Kidney (tissue), 14 donors: Measurements from ENCODE around the gene GLDC. TPM values are rescaled to one million over a fixed set of nuclear protein-coding genes. Genes with fewer than 3 reads are reported as not detected.

Experiments used
- DNase-seq, 5 donors: peaks; one replicate each; pipeline ENCODE4 v3.0.0-alpha.2; 2013 to 2020
- FAIRE-seq: peaks from 2 replicates; lab custom pipeline; 2012; peaks lifted over from hg19 to GRCh38; lab: Jason Lieb, UNC
- H3K27ac ChIP-seq, 2 donors: one replicate each; pipeline ENCODE4 v1.7.0; 2013; ENCODE audit warnings: low read depth in 2 of 2, low read length in 2 of 2, inconsistent platforms in 1 of 2
- H3K27me3 ChIP-seq: one replicate; pipeline ENCODE4 v1.7.1; 2013; ENCODE audit warnings: low read length, inconsistent platforms; ENCODE audit not compliant: control insufficient read depth, insufficient read depth
- H3K36me3 ChIP-seq, 3 donors: one replicate each; pipeline versions ENCODE4 v1.7.0 to v1.7.1; 2013; ENCODE audit warnings: low read length in 3 of 3, control low read depth in 1 of 3, inconsistent platforms in 1 of 3; ENCODE audit not compliant: insufficient read depth in 3 of 3, control insufficient read depth in 2 of 3
- H3K4me1 ChIP-seq, 3 donors: one replicate each; pipeline versions ENCODE4 v1.7.0 to v1.7.1; 2013; ENCODE audit warnings: low read length in 3 of 3, inconsistent platforms in 1 of 3, low read depth in 1 of 3; ENCODE audit not compliant: control insufficient read depth in 2 of 3, insufficient read depth in 2 of 3
- H3K4me3 ChIP-seq, 3 donors: one replicate each; pipeline versions ENCODE4 v1.7.0 to v1.8.1; 2013; ENCODE audit warnings: low read length in 3 of 3, control low read depth in 1 of 3, inconsistent platforms in 1 of 3
- H3K9ac ChIP-seq, 3 donors: one replicate each; pipeline versions ENCODE4 v1.7.0 to v1.7.1; 2013; ENCODE audit warnings: low read length in 3 of 3, control low read depth in 1 of 3, inconsistent platforms in 1 of 3
- H3K9me3 ChIP-seq, 3 donors: one replicate each; pipeline versions ENCODE4 v1.7.0 to v1.7.1; 2013; ENCODE audit warnings: low read length in 3 of 3, control low read depth in 1 of 3, inconsistent platforms in 1 of 3; ENCODE audit not compliant: control insufficient read depth in 2 of 3, insufficient read depth in 1 of 3
- CTCF ChIP-seq: IDR thresholded peaks from 3 replicates; pipeline ENCODE4 v1.5.1; 2012; ENCODE audit warnings: mild to moderate bottlenecking, moderate library complexity, borderline replicate concordance; ENCODE audit not compliant: insufficient read depth; ENCODE audit errors: extremely low read depth
- intact Hi-C: fragments of 100-400 bp; cut with DNase I; formaldehyde crosslinking; loops from one replicate; pipeline ENCODE4 v1.11.1; 2022
- polyA plus RNA-seq: library from polyadenylated mRNA; stranded (reverse); fragments of 350-450 nt; fragmentation: Illumina TruSeq; extraction: RNeasy Lipid Tissue Mini Kit (QIAGEN cat#74804); gene quantifications from one replicate; pipeline ENCODE4 v1.2.3, GENCODE V29; 2014; ENCODE audit warnings: low read depth, low replicate concordance; ENCODE audit not compliant: insufficient read depth
- total RNA-seq: library from RNA; stranded (reverse); fragmentation: NEBNext Ultra II Directional; extraction: Animal tissue kit (Norgen Biotek cat#: 25700); gene quantifications from one replicate; pipeline ENCODE4 v1.2.1, GENCODE V29; 2021
- donor health status: control.
- donor health status: control.
- donor health status: control.
- donor health status: control.
- donor health status: control.
- donor health status: DM: yes; HTN: yes; CAD: no.
- donor health status: Normal renal cell carcinoma (clear cell type).

Gene GLDC
- total and polyA plus RNA-seq, 2 donors from 2014 or later: 60.1 to 79.7 TPM

- no peak overlapping the region for H3K4me3 ChIP-seq
- no peak for DNase-seq
- no peaks in the 10 kb centered on the region for H3K4me1 ChIP-seq
- peaks cover 0 to 39% (median 6%) of the 10 kb centered on the region in 3 donors for H3K36me3 ChIP-seq
- no peak overlapping the region for H3K9ac ChIP-seq
- H3K27me3 ChIP-seq: no peaks in the 10 kb centered on the region
- H3K9me3 ChIP-seq: no peaks in the 10 kb centered on the region
- H3K27ac ChIP-seq: no peak overlapping the region
- intact Hi-C loops: no loop called here
- no peak for FAIRE-seq
- TF ChIP-seq CTCF: no peak
Observed at GRCh38 chr9:6581253-6581652, 64.3 kb downstream of the GLDC start.

GRCh38 chr9:6579613-6580012, 65.9 kb downstream of the GLDC start:
- TF ChIP-seq CTCF: no peak
- no peak overlapping the region for H3K4me3 ChIP-seq
- H3K27ac ChIP-seq: no peak overlapping the region
- H3K27me3 ChIP-seq: no peaks in the 10 kb centered on the region
- no peak for FAIRE-seq
- DNase-seq: no peak
- H3K9ac ChIP-seq: no peak overlapping the region
- no peaks in the 10 kb centered on the region for H3K4me1 ChIP-seq
- peaks cover 0 to 32% (median 4%) of the 10 kb centered on the region in 3 donors for H3K36me3 ChIP-seq
- intact Hi-C loops: no loop called here
- H3K9me3 ChIP-seq: no peaks in the 10 kb centered on the region

DNA sequence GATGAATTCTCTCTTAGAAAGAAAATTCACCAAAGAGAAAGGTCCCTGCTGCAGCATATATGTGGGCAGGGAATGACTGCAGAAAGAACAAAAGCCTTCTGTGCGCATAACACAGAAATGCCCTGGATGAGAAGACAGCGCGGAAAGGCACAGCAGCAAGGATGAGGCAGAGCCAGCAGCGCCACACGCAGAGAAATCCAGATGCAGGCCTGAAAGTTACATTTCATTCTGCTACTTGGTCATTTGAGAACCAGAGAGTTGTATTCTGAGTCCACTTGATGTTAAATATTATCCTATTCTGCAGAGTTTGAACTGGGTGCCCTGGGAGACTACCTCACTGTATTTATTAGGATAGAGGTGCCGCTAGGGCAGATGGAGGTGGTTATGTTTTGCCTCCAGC, 68.5 kb downstream of the GLDC start:
- no peaks in the 10 kb centered on the region for H3K27me3 ChIP-seq
- H3K9me3 ChIP-seq: no peaks in the 10 kb centered on the region
- no peak overlapping the region for H3K9ac ChIP-seq
- no peaks in the 10 kb centered on the region for H3K4me1 ChIP-seq
- intact Hi-C loops: no loop called here
- DNase-seq (no peak), FAIRE-seq (no peak)
- no peak for TF ChIP-seq CTCF
- H3K36me3 ChIP-seq: peaks cover 0 to 19% (median 5%) of the 10 kb centered on the region in 3 donors
- no peak overlapping the region for H3K4me3 ChIP-seq
- no peak overlapping the region for H3K27ac ChIP-seq

GRCh38 chr9:6575324-6576034, 70.0 kb downstream of the GLDC start:
- H3K9me3 ChIP-seq: no peaks in the 10 kb centered on the region
- no peaks in the 10 kb centered on the region for H3K27me3 ChIP-seq
- H3K9ac ChIP-seq: no peak overlapping the region
- no peak for TF ChIP-seq CTCF
- no peak overlapping the region for H3K27ac ChIP-seq
- peaks cover 0 to 8% (median 2%) of the 10 kb centered on the region in 3 donors for H3K36me3 ChIP-seq
- H3K4me3 ChIP-seq: no peak overlapping the region
- DNase-seq: peak in 1 of 5 donors; percentile 29
- FAIRE-seq: no peak
- no peaks in the 10 kb centered on the region for H3K4me1 ChIP-seq
- intact Hi-C loops: no loop called here
